ENCODE measurements around the gene MYL10. TPM values are rescaled to one million over a fixed set of nuclear protein-coding genes. Genes with fewer than 3 reads are reported as not detected.

The MYL10 gene
- total and polyA plus RNA-seq, 2 of the 13 experiments (the other 11 are each of a cell fraction or from before 2014, with no cell fraction given): not detected

DNA sequence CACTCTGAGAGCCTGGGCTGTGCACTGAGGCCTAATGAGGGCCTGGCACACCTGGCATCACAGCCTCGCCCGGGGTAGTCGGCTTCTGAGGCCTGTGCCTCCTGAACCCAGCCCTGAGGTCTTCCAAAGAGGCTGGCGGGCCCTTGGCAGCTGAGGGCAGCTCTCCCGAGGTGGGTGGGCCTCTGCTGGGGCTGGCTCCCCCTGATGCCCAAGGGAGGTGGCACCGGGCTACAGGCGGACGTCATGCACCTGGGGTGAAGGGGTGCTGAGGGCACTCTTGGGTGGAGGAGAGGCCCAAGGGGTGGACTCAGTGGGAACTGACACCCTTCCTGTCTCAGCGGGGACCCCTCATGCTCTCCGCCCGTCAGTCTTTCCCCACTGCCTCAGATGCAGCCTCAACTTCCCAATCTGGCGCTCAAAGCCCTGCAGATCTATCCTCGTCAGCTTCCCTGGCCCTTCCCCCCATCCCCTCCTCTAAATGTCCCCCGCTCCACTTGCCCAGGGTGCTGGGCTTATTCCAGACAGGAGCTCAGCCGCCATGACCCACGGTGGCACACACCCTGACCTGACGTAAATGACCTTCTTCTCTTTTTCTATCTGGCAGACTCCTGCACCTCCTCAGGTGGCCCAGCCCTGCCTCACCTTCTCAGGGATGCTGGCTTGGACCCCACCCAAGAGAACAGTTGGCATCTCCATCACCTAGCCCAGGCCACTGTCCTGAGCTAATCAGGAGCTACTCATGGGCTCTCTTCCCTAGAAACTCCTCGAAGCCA is 38.2 kb downstream of the MYL10 start (continued):
- TF ChIP-seq, protein P1, sequence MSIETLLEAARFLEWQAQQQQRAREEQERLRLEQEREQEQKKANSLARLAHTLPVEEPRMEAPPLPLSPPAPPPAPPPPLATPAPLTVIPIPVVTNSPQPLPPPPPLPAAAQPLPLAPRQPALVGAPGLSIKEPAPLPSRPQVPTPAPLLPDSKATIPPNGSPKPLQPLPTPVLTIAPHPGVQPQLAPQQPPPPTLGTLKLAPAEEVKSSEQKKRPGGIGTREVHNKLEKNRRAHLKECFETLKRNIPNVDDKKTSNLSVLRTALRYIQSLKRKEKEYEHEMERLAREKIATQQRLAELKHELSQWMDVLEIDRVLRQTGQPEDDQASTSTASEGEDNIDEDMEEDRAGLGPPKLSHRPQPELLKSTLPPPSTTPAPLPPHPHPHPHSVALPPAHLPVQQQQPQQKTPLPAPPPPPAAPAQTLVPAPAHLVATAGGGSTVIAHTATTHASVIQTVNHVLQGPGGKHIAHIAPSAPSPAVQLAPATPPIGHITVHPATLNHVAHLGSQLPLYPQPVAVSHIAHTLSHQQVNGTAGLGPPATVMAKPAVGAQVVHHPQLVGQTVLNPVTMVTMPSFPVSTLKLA (IDR thresholded peaks at IDR 0.05): no peak
- TF ChIP-seq ZNF468 (CRISPR knock-in tag; IDR thresholded peaks at IDR 0.05): no peak
- no peak for TF ChIP-seq MLLT10 (CRISPR knock-in tag; IDR thresholded peaks at IDR 0.05)

DNA sequence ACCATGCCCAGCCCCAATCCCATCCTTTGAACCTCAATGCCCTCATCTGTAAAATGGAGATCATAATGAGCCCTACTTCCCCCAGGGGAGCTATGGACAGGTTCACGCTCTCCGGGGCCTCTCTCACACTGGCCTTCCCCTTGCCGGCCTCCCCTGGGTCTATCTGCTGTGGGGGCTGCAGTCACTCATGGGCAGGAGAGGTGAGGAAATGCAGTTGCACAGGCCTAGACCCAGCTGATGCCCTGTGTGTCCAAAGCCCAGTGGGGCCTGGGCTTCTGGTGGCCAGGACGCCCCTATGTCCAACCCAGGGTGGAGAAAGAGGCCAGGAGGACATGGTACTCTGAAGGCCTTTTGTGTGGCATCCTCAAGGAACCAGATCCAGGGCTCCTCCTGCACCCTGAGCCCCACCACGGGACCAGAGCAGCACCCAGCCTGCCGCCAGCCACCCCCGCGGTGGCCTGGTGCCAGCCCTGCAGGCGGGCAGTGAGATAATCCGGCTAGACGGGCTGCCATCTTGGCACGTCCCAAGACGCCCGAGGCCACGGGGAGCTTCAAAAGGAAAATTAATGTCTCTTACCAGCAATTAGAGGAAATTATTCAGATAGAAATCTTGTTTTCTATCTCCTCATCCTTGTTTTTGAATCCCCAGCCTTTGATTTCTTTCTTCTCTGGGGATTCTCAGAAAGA is 39.0 kb downstream of the MYL10 start:
- POLR2A ChIA-PET: no interaction called here
- CTCF ChIA-PET (ENCODE audit: low intra/inter-chr PET ratio, low total read pairs): no interaction called here
- Histone ChIP-seq H3K4me3 (replicated peaks in 1 of 3; ENCODE audit: insufficient read depth in 1 of 3, low read depth in 2 of 3, low read length in 3 of 3) (no peak overlapping the region), H4K20me1 (ENCODE audit: insufficient read depth, low read length) (no peaks in the 10 kb centered on the region), H2AFZ (ENCODE audit: low read length) (no peak overlapping the region), H3K79me2 (ENCODE audit: insufficient read depth, low read length) (no peaks in the 10 kb centered on the region), H3K27me3 (ENCODE audit: control insufficient read depth in 1 of 2, insufficient read depth in 2 of 2, low read length in 2 of 2) (no peaks in the 10 kb centered on the region), H3K36me3 (replicated peaks in 1 of 2; ENCODE audit: control insufficient read depth in 1 of 2, insufficient read depth in 2 of 2, low read length in 2 of 2) (no peaks in the 10 kb centered on the region), H3K9ac (ENCODE audit: insufficient read depth, low read depth, low read length) (no peak overlapping the region), H3K9me3 (ENCODE audit: low read length) (no peaks in the 10 kb centered on the region), H3K4me1 (ENCODE audit: insufficient read depth, low read length) (peaks cover 35% of the 10 kb centered on the region), H3K27ac (ENCODE audit: extremely low read length, insufficient read depth, low read length) (no peak overlapping the region), H3K4me2 (ENCODE audit: low read depth, low read length) (no peak overlapping the region)
- FAIRE-seq: no peak
- BruUV-seq (replicated peaks): no TSS peak
- 55% methylated on average over 13 of the region's 15 CpGs for WGBS (ENCODE audit: low lambda C conversion rate)
- ATAC-seq: no peak
- DNase-seq (ENCODE audit: low spot score): no peak
- in situ Hi-C loops (cut with HindIII; ENCODE audit: extremely low pct_ligation_motif_present, low pct_unique_long_range_greater_than_20kb): no loop called here
- intact Hi-C loops (cut with micrococcal nuclease; ENCODE audit: unreplicated experiment): no loop called here
- TF ChIP-seq ZNF30 (CRISPR knock-in tag; IDR thresholded peaks at IDR 0.05) (no peak), AFF4 (CRISPR knock-in tag; IDR thresholded peaks at IDR 0.05) (no peak)
- TF ChIP-seq, protein P2, sequence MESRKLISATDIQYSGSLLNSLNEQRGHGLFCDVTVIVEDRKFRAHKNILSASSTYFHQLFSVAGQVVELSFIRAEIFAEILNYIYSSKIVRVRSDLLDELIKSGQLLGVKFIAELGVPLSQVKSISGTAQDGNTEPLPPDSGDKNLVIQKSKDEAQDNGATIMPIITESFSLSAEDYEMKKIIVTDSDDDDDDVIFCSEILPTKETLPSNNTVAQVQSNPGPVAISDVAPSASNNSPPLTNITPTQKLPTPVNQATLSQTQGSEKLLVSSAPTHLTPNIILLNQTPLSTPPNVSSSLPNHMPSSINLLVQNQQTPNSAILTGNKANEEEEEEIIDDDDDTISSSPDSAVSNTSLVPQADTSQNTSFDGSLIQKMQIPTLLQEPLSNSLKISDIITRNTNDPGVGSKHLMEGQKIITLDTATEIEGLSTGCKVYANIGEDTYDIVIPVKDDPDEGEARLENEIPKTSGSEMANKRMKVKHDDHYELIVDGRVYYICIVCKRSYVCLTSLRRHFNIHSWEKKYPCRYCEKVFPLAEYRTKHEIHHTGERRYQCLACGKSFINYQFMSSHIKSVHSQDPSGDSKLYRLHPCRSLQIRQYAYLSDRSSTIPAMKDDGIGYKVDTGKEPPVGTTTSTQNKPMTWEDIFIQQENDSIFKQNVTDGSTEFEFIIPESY (CRISPR knock-in tag; IDR thresholded peaks at IDR 0.05): no peak

Measured in HepG2 (cell line).